Nephron (organoid): ENCODE data around the gene MEST.
"Not testable (repeated sequence)": the region's sequence is repeated elsewhere in the genome, so short reads cannot be mapped to it uniquely, and the experiment has no call there.

Experiments
- H3K27ac Mint-ChIP-seq, 3 experiments: 2 replicates each; pipeline ENCODE4 v1.8.0; 2020; ENCODE audit warnings: mixed read lengths in 3 of 3, mild to moderate bottlenecking in 2 of 3, moderate library complexity in 1 of 3
- H3K27me3 Mint-ChIP-seq: 2 replicates; pipeline ENCODE4 v1.8.0; 2021; ENCODE audit warnings: low read depth, mild to moderate bottlenecking, moderate library complexity, mixed read lengths
- H3K36me3 Mint-ChIP-seq: 2 replicates; pipeline ENCODE4 v1.8.0; 2020; ENCODE audit warnings: low read depth, mixed read lengths
- H3K4me1 Mint-ChIP-seq: 2 replicates; pipeline ENCODE4 v1.8.0; 2020; ENCODE audit warnings: mixed read lengths
- H3K4me3 Mint-ChIP-seq, 3 experiments: 2 replicates each; pipeline ENCODE4 v1.8.0; 2020; ENCODE audit warnings: mild to moderate bottlenecking in 3 of 3, mixed read lengths in 3 of 3, moderate library complexity in 2 of 3
- H3K9me3 Mint-ChIP-seq: 2 replicates; pipeline ENCODE4 v1.8.0; 2020; ENCODE audit warnings: mixed read lengths
- TF ChIP-seq, protein P1 (sequence below), 3 experiments: fragments of 200-600 bp; sonication (generic); IDR thresholded peaks; one replicate each; pipeline ENCODE4 v1.5.0; 2021; ENCODE audit warnings: antibody characterized with exemption in 3 of 3; ENCODE audit not compliant: unreplicated experiment in 3 of 3

Gene MEST

GRCh38 chr7:130524628-130525027, 32.7 kb downstream of the MEST start:
- no peaks in the 10 kb centered on the region for H3K27me3 Mint-ChIP-seq
- peaks cover 10% of the 10 kb centered on the region for H3K36me3 Mint-ChIP-seq
- H3K9me3 Mint-ChIP-seq: no peaks in the 10 kb centered on the region
- TF ChIP-seq, protein P1, sequence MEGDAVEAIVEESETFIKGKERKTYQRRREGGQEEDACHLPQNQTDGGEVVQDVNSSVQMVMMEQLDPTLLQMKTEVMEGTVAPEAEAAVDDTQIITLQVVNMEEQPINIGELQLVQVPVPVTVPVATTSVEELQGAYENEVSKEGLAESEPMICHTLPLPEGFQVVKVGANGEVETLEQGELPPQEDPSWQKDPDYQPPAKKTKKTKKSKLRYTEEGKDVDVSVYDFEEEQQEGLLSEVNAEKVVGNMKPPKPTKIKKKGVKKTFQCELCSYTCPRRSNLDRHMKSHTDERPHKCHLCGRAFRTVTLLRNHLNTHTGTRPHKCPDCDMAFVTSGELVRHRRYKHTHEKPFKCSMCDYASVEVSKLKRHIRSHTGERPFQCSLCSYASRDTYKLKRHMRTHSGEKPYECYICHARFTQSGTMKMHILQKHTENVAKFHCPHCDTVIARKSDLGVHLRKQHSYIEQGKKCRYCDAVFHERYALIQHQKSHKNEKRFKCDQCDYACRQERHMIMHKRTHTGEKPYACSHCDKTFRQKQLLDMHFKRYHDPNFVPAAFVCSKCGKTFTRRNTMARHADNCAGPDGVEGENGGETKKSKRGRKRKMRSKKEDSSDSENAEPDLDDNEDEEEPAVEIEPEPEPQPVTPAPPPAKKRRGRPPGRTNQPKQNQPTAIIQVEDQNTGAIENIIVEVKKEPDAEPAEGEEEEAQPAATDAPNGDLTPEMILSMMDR (IDR thresholded peaks at IDR 0.05; ENCODE audit: unreplicated experiment in 3 of 3): no peak
- H3K27ac Mint-ChIP-seq: no peak overlapping the region
- no peak overlapping the region for H3K4me3 Mint-ChIP-seq
- no peaks in the 10 kb centered on the region for H3K4me1 Mint-ChIP-seq

GRCh38 chr7:130527752-130528355, 36.0 kb downstream of the MEST start:
- H3K27me3 Mint-ChIP-seq, H3K4me1 Mint-ChIP-seq, H3K9me3 Mint-ChIP-seq, H3K27ac Mint-ChIP-seq, H3K4me3 Mint-ChIP-seq: not testable (repeated sequence)
- peaks cover 19% of the 10 kb centered on the region for H3K36me3 Mint-ChIP-seq

DNA sequence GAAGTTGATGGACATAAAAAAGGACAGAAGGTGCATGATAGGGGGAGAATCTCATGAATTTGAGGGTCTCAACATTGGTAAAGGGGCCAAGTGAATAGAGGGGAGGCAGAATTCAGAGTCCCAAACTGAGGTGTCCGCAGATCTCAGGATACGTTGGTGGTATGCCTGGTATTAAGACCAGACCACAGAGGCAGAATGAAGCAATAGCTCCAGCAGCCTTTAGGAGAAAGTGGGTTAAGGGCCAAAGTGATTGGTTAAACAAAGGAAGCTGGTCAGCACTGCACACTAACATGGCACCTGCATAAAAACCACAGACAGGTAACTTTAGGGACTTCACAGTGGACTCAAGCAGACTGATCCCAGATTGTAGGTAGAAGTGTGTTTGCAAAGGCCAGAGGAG, 37.5 kb downstream of the MEST start:
- H3K4me3 Mint-ChIP-seq: no peak overlapping the region
- no peaks in the 10 kb centered on the region for H3K4me1 Mint-ChIP-seq
- no peaks in the 10 kb centered on the region for H3K9me3 Mint-ChIP-seq
- no peaks in the 10 kb centered on the region for H3K27me3 Mint-ChIP-seq
- H3K36me3 Mint-ChIP-seq: peaks cover 19% of the 10 kb centered on the region
- H3K27ac Mint-ChIP-seq: no peak overlapping the region
- TF ChIP-seq, protein P1 (IDR thresholded peaks at IDR 0.05; ENCODE audit: unreplicated experiment in 3 of 3): no peak

DNA sequence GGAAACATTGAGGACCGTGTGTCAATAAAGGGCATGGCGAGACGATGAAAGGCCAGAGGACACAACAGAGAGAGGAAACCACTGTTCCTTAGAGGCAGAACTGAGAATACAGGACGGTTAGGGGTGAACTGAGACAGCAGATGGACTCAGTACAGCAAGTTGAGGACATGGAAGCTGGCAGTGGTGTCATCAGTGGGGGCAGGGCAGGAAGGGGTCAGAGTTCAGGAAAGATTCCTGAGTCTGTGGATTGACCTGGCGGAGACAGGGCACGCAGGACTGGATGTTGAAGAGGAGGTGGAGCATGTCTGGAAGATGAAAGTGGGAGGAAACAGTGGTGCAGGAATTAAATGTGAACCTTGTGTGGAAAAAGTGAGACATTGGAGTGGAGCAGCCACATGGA, 46.0 kb downstream of the MEST start:
- H3K9me3 Mint-ChIP-seq, H3K4me3 Mint-ChIP-seq, H3K27me3 Mint-ChIP-seq, H3K4me1 Mint-ChIP-seq, H3K27ac Mint-ChIP-seq, H3K36me3 Mint-ChIP-seq: not testable (repeated sequence)

- not testable (repeated sequence) for H3K27me3 Mint-ChIP-seq, H3K4me1 Mint-ChIP-seq, H3K9me3 Mint-ChIP-seq, H3K27ac Mint-ChIP-seq, H3K4me3 Mint-ChIP-seq
- H3K36me3 Mint-ChIP-seq: peaks cover 15% of the 10 kb centered on the region
These were observed 49.4 kb downstream of the MEST start for GRCh38 chr7:130541287-130541686.

- H3K36me3 Mint-ChIP-seq: peaks cover 20% of the 10 kb centered on the region
- H3K27ac Mint-ChIP-seq, H3K4me3 Mint-ChIP-seq, H3K4me1 Mint-ChIP-seq, H3K27me3 Mint-ChIP-seq, H3K9me3 Mint-ChIP-seq: not testable (repeated sequence)
These were observed 50.4 kb downstream of the MEST start for GRCh38 chr7:130542297-130542696.

- no peaks in the 10 kb centered on the region for H3K9me3 Mint-ChIP-seq
- H3K36me3 Mint-ChIP-seq: peaks cover 27% of the 10 kb centered on the region
- TF ChIP-seq, protein P1 (IDR thresholded peaks at IDR 0.05; ENCODE audit: unreplicated experiment in 3 of 3): no peak
- no peaks in the 10 kb centered on the region for H3K27me3 Mint-ChIP-seq
- H3K4me1 Mint-ChIP-seq: no peaks in the 10 kb centered on the region
- no peak overlapping the region for H3K27ac Mint-ChIP-seq
- no peak overlapping the region for H3K4me3 Mint-ChIP-seq
These were observed 51.7 kb downstream of the MEST start for GRCh38 chr7:130543487-130544010.

DNA sequence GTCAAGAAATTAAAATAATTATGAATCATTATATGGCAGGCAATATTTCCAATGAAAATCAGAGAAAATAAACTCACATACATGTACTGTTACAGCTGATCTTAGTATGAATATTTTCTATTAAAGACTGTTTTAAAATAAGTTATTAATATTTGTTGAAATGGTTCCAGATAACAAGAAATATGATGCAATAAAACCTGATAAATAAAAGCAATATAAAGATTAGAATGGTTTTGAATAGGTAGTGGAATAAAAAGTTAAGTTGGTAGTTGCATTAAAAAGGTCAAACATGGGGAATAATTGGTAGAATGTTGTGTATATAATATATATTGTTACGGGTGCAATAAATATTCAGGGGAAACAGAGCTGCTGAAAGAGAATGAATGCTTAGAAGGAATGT, 52.5 kb downstream of the MEST start:
- H3K9me3 Mint-ChIP-seq: no peaks in the 10 kb centered on the region
- TF ChIP-seq, protein P1 (IDR thresholded peaks at IDR 0.05; ENCODE audit: unreplicated experiment in 3 of 3): no peak
- no peaks in the 10 kb centered on the region for H3K27me3 Mint-ChIP-seq
- H3K27ac Mint-ChIP-seq: no peak overlapping the region
- H3K36me3 Mint-ChIP-seq: peaks cover 32% of the 10 kb centered on the region
- H3K4me1 Mint-ChIP-seq: no peaks in the 10 kb centered on the region
- H3K4me3 Mint-ChIP-seq: no peak overlapping the region
